NCI-H1694 treated with DMSO at 0.1 percent for 48 hours (cell line): ENCODE data around the gene AURKA.
"Not testable (repeated sequence)": the region's sequence is repeated elsewhere in the genome, so short reads cannot be mapped to it uniquely, and the experiment has no call there.

Source experiments
- DNase-seq: peaks from one replicate; lab custom pipeline; 2025; lab: John Stamatoyannopoulos, UW

AURKA gene

DNA sequence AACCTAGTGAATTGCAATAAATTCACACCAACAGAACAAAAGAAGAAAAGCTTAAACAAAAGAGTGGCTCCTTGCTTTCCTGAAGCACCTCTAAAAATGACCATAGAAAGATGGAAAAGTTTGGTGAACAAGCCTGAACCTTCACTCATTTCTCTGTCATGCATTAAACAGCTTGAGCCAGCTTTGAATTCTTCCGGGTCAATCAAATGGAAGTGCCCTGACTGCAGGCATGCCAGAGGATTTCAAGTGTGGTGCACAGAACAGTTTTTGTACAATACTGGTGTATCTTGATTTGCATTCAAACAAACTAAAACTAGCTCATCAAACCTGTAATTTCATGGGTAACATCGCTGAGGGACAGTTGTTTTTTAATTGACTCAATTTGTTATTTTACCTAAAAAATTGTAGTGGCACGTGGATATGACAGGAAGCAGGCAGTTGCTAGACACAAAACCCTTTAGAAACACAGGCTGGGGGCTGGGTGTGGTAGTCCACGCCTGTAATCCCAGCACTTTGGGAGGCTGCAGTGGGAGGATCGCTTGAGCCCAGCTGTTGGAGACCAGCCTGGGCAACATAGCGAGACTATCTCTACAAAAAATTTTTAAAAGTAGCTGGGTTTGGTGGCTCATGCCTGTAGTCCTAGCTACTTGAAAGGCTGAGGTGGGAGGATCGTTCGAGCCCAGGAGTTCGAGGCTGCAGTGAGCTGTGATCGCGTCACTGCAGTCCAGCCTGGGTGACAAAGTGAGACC is 29.1 kb upstream of the AURKA start:
- DNase-seq, result no peak

DNA sequence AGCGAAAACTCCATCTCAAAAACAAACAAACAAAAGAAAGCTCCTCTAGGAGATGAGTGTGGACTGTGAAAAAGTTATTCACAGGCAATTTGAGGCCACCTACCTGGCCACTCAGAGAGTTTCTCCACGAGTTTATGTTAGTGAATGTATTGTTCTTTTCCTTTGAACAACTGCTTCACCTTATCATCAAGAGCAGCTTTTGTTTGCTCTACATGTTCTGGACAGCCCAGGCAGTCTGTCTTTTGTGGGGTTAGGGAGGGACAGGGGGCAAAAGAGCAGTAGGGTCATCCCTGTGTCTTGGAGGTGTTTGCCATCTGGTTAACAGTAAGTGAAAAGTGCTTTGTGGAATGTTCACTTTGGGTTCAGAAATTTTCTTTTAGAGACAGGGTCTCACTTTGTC is 28.0 kb upstream of the AURKA start:
- DNase-seq, result no peak

- no peak for DNase-seq
Observed at GRCh38 chr20:56418385-56418861, 26.4 kb upstream of the AURKA start.

DNA sequence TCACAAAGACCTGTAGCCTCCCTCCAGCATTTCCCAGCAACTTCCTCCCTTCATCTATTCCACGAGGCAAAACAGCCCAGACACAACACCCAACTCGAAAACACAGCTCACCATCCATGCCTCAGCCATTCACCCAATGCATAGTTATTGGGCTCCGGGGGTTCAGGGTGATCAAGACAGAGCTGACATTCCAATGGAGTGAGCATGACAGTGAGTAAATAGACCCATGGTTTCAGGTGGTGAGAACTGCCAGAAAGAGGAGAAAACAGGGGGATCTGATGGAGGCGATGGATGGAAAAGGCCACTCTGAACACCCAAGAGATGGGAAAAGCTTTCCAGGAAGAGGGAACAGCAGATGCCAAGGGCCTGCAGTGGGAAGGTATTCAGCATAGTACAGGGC is 25.9 kb upstream of the AURKA start:
- no peak for DNase-seq

GRCh38 chr20:56417402-56417801 is 25.4 kb upstream of the AURKA start:
- no peak for DNase-seq

GRCh38 chr20:56414842-56415765 is 23.1 kb upstream of the AURKA start:
- no peak for DNase-seq

- no peak for DNase-seq
Observed at GRCh38 chr20:56412949-56413348, 20.9 kb upstream of the AURKA start.

- no peak for DNase-seq
Observed at GRCh38 chr20:56412473-56412790, 20.4 kb upstream of the AURKA start.

- DNase-seq, result no peak
Observed at GRCh38 chr20:56411759-56412472, 19.9 kb upstream of the AURKA start, which contains the start of gene CASS4. Gene CASS4, plus strand, starts transcription at chr20:56412260. Its CDS starts 199 bp downstream, at chr20:56412459.

DNA sequence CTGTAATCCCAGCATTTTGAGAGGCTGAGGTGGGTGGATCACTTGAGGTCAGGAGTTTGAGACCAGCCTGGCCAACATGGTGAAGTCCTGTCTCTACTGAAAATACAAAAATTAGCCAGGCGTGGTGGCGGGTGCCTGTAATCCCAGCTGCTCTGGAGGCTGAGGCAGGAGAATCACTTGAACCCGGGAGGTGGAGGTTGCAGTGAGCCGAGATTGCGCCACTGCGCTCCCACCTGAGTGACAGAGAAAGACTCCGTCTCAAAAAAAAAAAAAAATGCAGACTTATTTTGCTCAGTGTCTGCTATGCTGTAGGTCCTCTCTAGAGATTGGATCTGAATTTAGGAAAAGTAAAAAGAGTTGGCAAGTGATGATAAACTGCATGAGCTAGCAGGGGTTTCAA is 19.3 kb upstream of the AURKA start:
- DNase-seq, result not testable (repeated sequence)

DNA sequence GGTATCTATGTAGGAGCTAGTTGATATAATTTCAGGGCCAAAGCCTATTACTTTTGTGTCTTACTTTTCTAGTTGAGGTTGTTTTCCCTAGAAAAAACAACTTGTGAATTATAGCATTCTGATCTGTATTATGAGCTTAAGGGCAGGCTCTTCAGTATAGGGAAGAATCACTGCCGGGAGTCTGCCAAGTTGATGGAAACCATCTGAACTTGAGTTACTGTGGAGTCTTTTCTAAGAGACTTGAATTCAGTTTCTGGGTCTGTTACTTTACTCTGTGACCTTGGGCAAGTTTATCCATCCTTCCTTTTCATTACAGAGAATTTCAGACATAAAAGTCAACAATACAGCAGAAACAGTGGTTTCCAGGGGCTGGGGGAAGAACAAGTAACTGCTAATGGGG is 17.9 kb upstream of the AURKA start:
- DNase-seq, result no peak

DNA sequence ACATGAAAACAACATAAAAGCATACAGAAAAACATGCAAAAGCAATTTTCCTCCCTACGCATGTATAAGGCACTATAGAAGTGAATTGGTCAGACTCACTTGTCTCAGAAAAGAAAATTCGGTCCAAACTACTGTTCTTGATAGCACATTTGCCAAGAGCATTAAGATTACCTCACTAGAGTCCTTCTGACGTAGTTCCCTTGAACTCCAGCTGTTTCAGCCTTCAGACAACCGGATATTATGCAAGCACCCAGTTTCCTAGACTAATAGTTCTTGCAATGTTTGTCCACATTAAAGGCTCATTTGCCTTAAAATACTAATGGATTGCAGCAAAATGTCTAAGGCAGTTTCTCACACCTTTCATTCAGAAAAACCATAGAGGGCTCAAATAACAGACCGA is 17.5 kb upstream of the AURKA start:
- no peak for DNase-seq

DNA sequence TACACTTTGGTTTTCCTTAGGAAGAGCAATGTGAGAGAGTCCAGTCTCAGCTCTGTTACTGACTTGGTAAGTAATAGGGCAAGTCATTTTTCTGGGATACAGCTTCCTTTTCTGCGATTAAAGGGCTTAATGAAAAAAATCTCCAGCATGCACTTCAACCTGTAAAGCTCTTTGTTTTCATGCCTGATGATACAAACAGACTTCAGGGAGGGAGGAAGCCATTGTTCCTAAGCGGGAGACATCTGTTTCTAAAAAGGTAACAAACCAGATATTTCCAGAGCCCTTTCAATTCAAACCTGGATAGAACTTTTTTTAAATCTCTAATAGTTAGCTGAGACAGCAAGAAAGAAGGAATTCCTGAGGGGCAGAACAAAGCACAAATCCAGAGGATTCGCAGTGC is 14.9 kb upstream of the AURKA start:
- DNase-seq, result no peak

- DNase-seq, result not testable (repeated sequence)
Observed at GRCh38 chr20:56405356-56405755, 13.3 kb upstream of the AURKA start.

GRCh38 chr20:56403465-56403864 is 11.4 kb upstream of the AURKA start:
- DNase-seq, result no peak

GRCh38 chr20:56400001-56400640 is 8.1 kb upstream of the AURKA start:
- DNase-seq, result peak; percentile 15

DNA sequence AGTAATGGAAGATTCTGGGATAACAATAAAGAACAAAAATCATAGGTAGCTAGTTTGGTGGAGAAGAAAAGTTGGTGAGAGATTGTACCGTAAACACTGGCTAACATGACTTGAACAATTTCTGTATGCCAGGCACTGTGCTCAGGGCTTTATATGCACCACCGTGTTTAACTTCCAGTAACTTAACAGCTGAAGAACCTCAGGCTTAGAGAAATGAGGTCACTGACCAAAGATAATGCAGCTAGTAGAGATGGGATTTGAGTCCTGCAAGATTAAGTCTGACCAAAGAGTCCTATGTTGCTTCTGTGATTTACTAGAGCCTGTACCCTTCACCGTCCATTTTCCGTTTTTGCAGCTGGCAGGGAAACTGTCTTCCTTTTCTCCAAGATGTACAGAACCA is 3.2 kb upstream of the AURKA start:
- no peak for DNase-seq

- no peak for DNase-seq
Observed at GRCh38 chr20:56393653-56394052, 1.6 kb upstream of the AURKA start.

- DNase-seq, result peak; percentile 1
Observed at GRCh38 chr20:56392881-56393482, 967 bp upstream of the AURKA start.

- DNase-seq, result no peak
Observed at GRCh38 chr20:56391596-56392131, 351 bp downstream of the AURKA start.

DNA sequence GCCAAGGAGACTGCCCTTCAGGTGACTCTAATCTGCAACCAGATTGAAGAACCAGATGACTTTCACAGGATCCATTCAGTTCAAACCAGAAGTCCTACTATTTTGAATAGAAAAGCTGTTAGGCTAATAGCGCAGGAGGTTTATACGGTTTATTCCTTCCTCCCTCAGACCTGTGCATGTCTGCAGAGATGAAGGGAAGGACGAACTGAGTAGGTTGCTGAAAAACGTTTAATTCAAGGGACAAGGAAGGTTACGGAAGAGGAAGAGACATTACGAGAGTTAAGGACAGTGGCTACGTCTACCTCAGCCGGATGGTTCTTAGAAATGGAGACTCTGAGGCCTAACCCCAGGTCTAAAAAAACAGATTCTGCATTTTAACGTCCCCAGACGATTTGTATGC is 978 bp downstream of the AURKA start:
- DNase-seq, result no peak
